Fibroblast of villous mesenchyme (primary cell): ENCODE results near the gene SH3TC1. TPM values are rescaled to one million over a fixed set of nuclear protein-coding genes. Genes with fewer than 3 reads are reported as not detected.
A peak's percentile ranks its signal among the peaks of the same experiment; 100 is the strongest.

Experiments
- DNase-seq: peaks from one replicate; pipeline ENCODE4 v3.0.0-alpha.2; 2010; ENCODE audit warnings: low read depth
- H3K4me3 ChIP-seq: 2 replicates; pipeline ENCODE4 v1.5.1; 2011; ENCODE audit warnings: low read depth, mild to moderate bottlenecking, low read length
- CTCF ChIP-seq: IDR thresholded peaks from 2 replicates; pipeline ENCODE4 v1.5.1; 2012; ENCODE audit warnings: low read depth, mild to moderate bottlenecking, low read length; ENCODE audit not compliant: insufficient read depth
- total RNA-seq: library from RNA; depleted of rRNA; stranded (reverse); fragments of >200 nt; gene quantifications from 2 replicates; pipeline ENCODE4 v1.2.3, GENCODE V29; 2012

The SH3TC1 gene
- total RNA-seq, 1 donor: 3.9 TPM

GRCh38 chr4:8199594-8200301 is 658 bp downstream of the SH3TC1 start:
- peak; percentile 28 for DNase-seq
- TF ChIP-seq CTCF: no peak
- peak overlapping the region; percentile 66 for H3K4me3 ChIP-seq

GRCh38 chr4:8200302-8200975 is 1.3 kb downstream of the SH3TC1 start:
- TF ChIP-seq CTCF: no peak
- peak overlapping the region; percentile 66 for H3K4me3 ChIP-seq
- DNase-seq: peak; percentile 86

DNA sequence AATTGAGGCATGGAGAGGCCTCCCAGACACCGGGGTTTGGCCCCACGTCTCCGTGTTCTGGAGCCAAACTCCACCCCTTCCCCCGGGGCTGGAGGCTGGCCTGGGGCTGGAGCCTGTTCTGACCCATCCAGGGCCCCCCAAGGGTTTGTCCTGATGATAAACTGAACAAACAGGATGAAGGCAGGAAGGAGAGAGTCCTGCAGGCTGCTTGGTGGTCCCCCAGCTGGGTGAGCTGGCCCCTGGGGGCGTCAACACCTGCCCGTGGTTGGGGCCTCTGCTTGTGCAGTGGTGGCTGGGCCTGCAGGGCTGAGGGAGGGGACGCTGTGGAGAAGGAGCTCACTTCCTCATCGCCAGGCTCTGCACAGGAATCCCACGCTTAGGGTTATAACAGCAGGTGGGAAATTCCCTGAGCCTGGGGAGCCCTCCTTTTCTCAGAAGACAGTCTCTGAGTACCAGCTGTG is 2.3 kb downstream of the SH3TC1 start:
- TF ChIP-seq CTCF: no peak
- peak overlapping the region; percentile 66 for H3K4me3 ChIP-seq
- DNase-seq: no peak

DNA sequence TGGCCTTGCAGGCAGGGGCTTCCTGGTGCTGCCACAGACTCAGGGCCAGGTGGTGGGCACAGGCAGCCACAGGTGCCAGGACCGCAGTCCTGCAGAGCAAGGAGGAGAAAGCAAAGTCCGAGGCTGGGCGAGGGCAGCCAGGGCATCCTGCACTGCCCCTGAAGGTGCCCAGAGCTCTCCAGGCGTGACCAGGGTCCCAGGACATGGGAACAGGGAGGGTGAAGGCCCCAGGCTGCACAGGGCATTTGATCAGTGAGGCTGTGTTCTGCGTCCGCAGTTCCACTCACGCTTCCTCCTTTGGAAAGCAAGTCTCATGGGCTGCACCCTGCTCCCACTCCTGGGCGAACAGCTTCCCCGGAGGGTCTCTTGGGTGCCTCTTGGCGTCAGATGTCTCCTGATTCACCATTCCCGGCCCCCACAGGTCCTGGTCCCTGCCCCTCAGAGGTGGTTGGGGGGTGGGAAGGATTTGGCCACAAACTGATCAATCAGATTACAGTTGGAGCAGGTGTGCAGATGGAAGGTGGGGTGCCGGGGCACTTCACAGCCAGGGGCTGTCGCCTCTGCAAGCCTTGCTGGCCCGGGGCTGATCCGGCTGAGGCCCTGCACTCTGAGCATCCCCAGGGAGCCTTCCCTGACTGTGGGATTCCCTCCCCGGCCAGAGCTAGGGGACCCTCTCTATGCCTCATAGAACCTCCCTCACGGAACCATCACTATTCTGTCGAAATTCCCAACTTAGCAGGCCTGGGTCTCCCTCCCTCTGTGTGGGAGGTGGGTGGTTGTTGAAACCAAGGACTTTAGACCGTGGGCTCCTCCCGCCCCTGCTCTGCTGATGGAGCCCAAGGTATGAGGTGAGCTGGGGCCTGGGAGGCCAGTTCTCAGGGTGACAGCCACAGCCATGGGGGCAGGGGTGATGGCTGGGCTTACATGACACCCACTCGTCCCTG is 3.3 kb downstream of the SH3TC1 start:
- no peak overlapping the region for H3K4me3 ChIP-seq
- DNase-seq: no peak
- TF ChIP-seq CTCF: no peak

DNA sequence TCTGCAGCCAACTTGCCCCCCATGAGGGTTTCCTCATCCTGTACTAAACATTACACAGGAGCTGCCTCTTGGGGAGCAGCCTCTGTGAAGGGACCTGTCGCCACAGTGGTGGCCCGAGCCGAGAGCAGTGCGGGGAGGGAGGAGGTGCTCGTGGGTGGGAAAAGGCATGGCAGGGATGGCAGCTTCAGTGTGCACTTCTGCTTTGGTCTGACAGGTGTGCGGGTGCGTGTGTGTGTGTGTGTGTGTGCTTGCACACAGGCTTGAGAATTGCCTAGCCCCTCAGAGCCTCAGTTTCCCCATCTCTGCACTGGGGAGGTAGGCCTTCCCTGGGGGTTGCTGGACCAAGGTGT is 3.9 kb downstream of the SH3TC1 start:
- DNase-seq: no peak
- TF ChIP-seq CTCF: no peak
- no peak overlapping the region for H3K4me3 ChIP-seq

GRCh38 chr4:8203817-8204216 is 4.7 kb downstream of the SH3TC1 start:
- no peak for DNase-seq
- no peak for TF ChIP-seq CTCF
- no peak overlapping the region for H3K4me3 ChIP-seq
